T-helper 2 cell treated with Interferon-gamma antibody and Interleukin-4, amounts not matched to agents 100 ng/mL and 5 ng/mL, for 36 hours (primary cell): ENCODE measurements around the gene TFDP2. TPM values are rescaled to one million over a fixed set of nuclear protein-coding genes. Genes with fewer than 3 reads are reported as not detected.
"Not testable (repeated sequence)": the region's sequence is repeated elsewhere in the genome, so short reads cannot be mapped to it uniquely, and the experiment has no call there.

Source experiments
- intact Hi-C: fragments of 100-400 bp; cut with micrococcal nuclease; formaldehyde crosslinking; loops from one replicate; pipeline ENCODE4 v1.15.1; 2023
- total RNA-seq: library from RNA; stranded (reverse); gene quantifications from 2 replicates; pipeline ENCODE4 v1.2.3, GENCODE V29; 2022

Gene TFDP2
- total RNA-seq, 1 donor from 2014 or later: 25.2 TPM

DNA sequence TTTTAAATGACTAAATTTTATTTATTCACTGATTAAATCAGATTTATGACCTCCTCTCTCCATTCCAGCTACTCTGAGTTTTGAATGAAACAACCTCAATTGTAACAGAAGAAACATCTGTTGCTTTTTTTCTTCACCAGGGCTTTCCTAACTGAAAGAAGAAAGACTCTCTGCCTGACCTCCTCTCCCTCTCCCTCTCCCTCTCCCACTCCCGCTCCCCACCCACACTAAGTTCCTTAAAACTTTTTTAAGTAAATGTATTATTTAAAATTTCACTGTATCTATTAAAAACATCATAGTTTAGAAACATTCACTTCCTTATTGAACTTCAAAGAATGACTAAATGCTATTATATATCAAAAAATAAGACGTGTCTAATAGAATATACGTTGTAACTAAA lies 122.0 kb downstream of the TFDP2 start:
- intact Hi-C loops: loop anchor here (5.0 to 10.0 kb wide), 5 partner anchors 35 to 420 kb away; partner anchors contain the start of genes ATP1B3, GK5, TFDP2 and XRN1

DNA sequence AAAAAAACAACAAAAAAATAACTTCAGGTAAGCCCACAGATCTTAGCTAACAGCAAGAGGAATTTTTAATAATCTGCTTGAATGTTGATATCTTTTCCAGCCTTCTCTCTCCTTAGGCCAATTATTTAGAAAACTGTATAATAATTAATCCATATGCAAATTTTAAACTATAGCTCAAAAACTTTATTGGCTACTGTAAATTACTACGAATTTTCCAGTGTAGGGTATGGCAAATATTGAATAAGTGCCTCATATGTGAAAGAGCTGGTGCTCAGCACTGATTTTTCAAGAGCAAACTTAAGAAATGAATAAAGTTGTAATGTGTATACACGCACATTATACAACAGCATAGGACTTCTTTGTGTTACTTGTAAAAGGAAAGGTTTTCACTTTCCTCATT lies 123.0 kb downstream of the TFDP2 start:
- intact Hi-C loops: loop anchor here (5.0 to 10.0 kb wide), 5 partner anchors 34 to 421 kb away; partner anchors contain the start of genes ATP1B3, GK5, TFDP2 and XRN1

DNA sequence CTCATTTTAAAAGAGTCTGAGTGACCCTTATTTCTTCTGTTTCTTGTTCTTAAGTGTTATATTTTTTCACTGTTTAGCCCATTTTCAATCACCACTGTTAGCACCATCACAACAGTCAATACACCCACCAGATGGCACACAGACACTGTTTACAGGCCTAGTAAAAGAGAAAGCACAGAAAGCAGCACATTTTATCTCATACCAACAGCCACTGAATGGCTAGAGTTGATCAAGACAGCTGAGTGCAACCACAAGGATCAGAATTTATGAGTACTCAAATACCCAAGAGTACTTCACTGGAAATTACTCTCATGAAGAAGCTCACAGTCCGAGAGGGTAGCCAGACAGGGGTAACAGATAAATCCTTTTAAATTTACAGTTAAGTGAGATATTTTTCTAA lies 127.0 kb downstream of the TFDP2 start:
- intact Hi-C loops: loop anchor here (1.0 to 10.0 kb wide), 2 partner anchors 148 to 258 kb away; partner anchors contain the start of gene ATP1B3

DNA sequence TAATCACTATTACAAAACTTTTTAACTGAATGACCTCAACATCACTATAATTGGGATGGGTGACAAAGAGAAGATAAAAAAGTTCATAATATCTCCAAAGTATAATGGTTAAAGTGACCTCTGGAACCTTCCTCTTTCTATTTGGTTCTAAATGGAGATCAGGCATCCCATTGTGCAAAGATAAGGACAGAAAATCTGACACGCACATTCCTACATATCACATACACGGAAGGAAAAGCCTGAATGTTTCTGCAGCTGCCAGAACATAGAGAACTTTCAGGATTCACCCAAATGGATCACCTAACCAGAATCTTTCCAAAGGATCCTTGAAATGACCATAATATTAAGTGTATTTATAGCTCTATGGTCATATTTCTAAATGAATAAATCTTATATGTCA lies 128.2 kb downstream of the TFDP2 start:
- intact Hi-C loops: loop anchor here (10.0 kb wide), 1 partner anchor 146 kb away; the partner anchor contains the start of gene ATP1B3

DNA sequence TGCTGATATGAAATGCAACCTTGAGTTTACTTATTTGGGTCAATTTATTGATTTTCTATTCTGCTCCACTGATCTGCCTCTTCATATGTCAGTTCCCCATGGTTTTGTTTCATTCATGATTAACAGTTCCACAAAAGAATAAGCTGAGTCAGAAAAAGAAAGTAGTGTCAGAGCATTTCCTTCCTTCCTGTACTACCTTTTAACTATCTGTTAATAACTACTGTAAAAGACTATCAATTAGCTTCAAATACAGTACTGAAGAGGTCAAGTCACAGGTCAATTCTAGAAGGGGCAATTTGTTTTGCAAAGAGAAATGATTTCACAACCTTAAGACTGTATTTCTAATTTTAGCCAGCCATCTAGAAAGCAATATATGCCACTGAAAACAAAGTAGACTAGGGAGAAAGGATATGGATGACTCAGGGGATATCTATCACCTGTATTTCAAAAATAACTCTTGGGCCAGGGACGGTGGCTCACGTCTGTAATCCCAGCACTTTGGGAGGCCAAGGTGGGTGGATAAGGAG lies 129.5 kb downstream of the TFDP2 start:
- intact Hi-C loops: loop anchor here (10.0 kb wide), 1 partner anchor 145 kb away; the partner anchor contains the start of gene ATP1B3

DNA sequence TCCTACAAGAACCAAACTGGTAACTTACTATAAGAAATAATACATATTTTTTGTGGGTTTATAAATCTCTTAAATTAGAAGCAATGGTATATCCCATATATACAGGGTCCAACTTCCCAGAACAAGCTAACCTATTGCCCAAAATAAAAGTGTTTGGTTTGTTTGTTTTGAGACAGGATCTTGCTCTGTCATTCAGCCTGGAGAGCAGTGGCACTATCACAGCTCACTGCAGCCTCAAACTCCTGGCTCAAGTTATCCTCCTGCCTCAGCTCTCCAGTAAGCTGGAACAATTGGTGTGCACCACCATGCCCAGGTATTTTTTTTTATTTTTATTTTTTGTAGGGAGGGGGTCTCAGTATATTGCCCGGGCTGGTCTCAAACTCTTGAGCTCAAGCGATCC lies 135.4 kb downstream of the TFDP2 start:
- intact Hi-C loops: no loop called here

DNA sequence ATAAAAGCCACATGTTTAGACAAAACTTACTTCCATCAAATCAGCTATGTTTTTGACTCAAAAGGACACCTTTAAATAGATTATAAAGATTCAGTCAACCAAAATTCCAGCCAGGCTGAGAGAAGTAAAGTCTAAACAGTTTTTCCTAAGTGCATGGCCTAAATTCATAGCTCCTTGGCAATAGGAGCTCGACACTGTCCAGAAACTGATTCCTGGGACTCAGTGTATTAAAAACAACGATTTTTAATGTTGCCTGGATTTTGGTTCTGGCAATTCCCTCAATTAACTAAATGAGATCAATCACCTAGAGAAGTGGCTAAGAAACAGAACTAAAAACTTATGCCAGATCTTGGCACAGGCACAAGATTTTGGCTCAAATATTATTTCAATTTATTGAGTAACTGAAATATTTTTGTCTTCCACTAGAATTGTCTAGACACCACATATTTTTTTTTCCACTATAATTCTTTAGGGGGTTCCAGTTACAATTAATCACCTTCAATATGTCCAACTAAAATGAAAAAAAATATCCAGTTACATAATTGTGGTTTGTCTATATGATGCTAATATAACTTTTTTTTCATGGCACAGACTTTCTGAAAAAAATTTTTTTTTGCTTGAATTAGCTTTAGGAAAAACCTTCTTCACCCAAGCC lies 135.9 kb downstream of the TFDP2 start:
- intact Hi-C loops: no loop called here

DNA sequence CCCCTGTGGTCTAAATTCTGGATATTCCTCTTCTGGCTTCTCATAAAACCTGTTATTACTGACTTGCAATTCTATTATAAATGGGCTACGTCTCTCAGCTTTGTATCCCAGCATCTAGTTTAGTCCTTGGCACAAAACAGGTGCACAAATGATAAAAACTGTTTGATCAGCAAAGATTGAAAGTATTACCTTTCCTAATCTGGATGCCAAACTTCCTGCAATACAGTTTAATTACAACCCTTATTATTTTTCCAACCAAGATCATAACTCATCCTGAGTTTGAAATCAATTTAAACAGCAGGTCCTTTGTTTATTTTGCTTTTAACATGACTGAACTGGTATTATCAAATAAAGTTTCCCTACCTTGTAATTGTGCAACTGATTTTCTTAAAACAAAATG lies 140.3 kb downstream of the TFDP2 start:
- intact Hi-C loops: no loop called here

DNA sequence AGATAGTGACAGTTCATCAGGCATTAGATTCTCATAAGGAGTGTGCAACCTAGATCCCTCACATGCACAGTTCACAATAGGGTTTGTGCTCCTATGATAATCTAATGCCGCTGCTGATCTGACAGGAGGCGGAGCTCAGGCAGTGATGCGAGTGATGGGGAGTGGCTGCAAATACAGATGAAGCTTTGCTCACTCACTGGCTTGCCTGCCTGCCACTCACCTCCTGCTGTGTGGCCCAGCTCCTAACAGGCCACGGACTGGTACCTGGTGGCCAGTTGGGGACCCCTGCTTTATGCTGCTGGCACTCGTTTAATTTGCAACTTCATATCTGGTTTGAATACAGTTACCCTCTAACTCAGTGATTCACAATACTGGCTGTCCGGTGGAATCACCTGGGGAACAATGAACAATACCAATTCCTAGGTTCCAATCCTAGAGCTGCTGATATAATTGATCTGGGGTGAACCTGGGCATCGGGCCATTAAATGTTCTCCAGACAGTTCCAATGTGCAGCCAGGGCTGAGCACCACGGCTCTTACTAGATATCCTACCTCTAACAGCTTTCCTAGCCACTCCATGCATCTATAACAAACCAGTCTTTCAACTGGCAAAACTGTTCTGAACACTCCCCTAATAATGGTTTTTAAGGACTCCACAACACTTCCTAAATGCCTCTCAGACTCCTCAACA lies 141.5 kb downstream of the TFDP2 start:
- intact Hi-C loops: no loop called here

DNA sequence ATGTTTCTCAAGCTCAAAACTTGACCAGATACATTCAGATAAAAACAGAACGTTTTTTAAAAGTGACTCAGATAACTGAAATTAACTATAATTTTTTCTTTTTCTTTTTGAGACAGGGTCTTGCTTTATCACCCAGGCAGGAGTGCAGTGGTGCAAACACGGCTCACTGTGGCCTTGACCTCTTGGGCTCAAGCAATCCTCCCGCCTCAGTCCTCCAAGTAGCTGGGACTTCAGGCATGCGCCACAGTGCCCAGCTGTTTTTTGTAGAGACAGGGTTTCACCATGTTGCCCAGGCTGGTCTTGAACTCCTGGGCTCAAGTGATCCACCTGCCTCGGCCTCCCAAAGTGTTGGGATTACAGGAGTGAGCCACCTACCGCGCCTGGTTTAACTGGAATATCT lies 144.4 kb downstream of the TFDP2 start:
- intact Hi-C loops: not testable (repeated sequence)

DNA sequence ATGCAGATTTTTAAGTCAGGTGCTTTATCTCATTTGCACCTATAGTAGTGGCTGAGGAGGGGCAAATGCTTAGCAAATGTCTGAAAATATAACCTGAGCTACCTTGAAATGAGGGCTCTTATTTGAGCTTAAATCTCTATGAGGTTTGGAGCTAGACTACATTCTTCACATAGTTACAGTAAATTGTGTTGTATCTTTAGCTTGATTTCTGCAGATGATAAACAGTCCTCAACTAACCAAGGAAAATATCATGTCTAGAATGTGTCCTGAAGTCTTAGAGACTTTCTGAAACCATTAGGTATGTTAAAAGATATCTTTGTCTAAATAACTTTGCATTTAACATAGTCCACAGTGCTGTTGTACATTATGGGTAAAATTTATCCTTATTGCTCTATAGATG lies 145.3 kb downstream of the TFDP2 start:
- intact Hi-C loops: no loop called here

DNA sequence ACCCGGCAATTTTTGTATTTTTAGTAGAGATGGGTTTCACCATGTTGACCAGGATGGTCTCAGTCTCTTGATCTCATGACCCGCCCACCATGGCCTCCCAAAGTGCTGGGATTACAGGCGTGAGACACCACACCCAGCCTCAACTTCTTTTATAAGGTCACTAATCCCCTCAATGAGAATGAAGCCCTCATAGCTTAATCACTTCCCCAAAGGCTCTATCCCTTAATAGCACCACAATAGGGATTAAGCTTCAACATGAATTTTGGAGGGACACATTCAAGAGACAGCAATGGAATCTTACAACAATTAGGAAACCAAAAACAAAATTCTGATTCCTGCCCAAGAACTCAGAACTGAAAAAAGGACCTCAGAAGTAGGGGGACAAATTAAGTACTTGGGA lies 146.1 kb downstream of the TFDP2 start:
- intact Hi-C loops: no loop called here

DNA sequence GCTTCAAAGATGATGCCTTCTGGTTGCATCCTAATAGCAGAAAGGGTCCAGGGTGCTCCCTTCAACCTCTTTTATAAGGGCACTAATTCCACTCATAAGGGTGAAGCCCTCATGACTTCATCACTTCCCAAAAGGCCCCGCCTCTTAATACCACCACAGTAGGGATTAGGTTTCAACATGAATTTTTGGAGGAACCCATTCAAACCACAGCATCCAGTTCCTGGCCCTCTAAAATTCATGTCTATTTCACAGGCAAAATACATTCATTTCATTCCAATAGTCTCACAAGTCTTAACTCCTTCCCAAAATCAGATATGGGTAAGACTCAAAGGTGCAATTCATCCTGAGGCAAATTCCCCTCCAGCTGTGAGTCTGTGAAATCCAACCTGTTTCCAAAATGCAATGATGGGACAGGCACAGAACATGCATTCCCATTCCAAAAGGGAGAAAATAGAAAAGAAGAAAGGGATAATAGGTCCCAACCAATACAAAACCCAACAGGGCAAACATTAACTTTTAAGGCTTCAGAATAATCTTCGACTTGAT lies 148.9 kb downstream of the TFDP2 start:
- intact Hi-C loops: no loop called here

DNA sequence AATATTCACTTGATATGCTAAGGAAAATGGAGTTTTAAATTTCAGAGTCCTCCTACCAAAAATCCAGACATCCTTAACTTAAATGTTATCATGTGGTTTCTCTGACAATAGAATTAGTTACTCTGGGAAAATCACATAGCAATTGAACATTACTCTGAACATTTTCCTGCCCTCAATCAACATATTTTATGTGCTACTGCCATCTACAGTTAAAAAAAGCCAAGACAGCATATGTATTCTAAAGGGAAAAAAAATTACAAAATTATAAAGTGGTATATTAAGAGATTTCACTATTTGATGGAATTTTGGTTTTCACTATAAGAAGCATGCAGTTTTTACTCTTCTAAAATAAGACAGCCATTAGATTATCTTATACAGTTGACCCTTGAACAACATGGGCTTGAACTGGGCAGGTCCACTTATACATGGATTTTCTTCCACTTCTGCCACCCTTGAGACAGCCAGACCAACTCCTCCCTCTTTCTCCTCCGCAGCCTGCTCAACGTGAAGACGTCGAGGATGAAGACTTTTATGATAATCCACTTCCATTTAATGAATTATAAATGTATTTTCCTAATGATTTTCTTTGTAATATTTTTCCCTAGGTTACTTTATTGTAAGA lies 150.6 kb downstream of the TFDP2 start:
- intact Hi-C loops: loop anchor here (1.0 to 10.0 kb wide), 3 partner anchors 36 to 424 kb away; partner anchors contain the start of gene RNF7

DNA sequence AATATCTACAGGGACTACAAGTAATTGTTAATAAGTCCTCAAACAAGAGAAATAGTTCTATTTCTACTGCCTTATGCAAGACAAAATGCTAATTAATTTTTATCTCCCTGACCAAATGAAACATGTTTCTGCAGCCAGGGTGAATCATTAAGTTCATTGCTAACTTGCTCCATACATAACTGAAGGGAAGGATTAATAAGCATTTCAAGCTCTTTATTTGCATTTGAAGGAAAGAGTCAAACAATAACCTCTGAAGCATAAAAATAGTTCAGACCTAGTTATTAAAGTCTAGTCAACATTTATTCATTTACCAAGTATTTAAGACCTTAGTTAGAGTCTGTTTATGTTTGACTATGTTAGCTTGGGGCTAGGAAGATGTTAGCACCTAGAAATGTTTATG lies 152.9 kb downstream of the TFDP2 start:
- intact Hi-C loops: loop anchor here (10.0 kb wide), 1 partner anchor 422 kb away; no protein-coding TSS in a partner anchor

DNA sequence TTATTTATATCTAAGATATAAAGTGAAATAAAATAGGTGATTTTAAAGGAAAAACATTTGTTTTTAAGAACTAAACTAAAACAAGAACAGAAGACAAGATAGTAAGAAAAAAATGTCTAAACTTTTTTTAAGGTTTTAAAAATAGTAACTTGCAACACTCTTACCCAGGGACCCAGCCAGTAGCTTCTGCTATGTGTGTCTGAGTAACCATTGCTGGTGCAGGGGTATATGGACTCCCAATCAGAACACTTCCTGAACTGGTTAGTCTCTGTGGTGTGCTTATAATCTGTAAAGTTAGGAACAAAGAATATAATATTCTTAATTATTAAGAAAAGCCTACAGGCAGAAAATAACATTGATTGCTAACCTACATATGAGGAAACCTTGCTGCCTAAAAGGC lies 154.5 kb downstream of the TFDP2 start:
- intact Hi-C loops: loop anchor here (5.0 to 10.0 kb wide), 2 partner anchors 32 to 420 kb away; no protein-coding TSS in a partner anchor

DNA sequence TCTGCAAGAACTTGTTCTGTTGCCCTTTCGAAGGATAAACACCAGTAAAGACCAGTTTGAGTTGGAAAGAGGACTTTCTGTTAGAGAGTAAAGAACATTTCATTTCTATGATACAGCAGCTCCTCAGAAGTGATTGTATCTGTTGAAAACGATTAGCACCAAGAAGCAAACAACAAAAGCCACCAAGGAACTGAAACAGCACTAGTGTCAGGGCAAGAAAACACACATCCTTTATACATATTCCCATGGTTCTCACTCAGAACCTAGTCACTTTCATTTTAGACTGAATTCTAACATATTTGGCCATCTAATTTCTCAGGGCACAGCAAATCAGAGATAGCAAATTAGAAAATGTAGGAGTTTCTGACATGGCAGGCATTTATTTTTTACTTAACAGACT lies 156.8 kb downstream of the TFDP2 start:
- intact Hi-C loops: loop anchor here (5.0 to 10.0 kb wide), 2 partner anchors 35 to 418 kb away; no protein-coding TSS in a partner anchor

DNA sequence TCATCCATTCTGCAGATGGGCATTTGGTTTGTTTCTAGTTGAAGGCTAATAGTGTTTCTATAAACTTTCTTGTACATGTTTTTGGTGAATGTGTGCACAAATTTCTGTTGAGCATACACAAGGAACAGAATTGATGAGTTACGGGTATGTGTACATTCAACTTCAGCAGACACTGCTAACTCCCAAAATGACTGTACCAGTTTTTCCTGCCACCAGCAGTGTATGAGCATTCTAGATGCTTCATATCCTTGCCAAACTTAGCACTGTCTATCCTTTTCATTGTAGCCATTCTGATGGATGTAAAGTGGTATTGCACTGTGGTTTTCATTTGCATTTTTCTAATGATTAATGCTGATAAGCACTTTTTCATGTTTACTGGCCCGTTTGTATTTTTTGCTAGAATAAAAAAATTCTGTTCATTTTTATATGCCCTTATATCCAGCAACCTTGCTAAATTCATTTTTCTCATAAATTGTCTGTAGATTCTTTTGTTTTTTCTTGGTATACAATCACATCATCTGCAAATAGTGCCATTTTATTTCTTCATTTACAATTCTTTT lies 162.7 kb downstream of the TFDP2 start:
- intact Hi-C loops: no loop called here

DNA sequence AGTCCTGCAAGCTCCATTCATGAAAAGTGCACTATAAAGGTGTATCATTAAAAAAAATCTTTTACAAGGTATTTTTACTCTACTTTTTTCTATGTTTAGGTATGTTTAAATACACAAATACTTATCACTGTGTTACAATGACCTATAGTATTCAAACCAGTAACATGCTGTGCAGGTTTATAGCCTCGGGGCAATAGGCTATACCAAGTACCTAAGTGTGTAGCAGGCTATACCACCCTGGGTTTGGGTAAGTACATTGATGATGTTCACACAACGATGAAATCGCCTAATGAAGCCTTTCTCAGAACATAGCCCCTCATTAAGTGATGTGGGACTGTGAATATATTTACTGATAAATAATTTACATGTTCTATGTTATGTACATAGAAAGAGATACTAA lies 168.3 kb downstream of the TFDP2 start:
- intact Hi-C loops: no loop called here

DNA sequence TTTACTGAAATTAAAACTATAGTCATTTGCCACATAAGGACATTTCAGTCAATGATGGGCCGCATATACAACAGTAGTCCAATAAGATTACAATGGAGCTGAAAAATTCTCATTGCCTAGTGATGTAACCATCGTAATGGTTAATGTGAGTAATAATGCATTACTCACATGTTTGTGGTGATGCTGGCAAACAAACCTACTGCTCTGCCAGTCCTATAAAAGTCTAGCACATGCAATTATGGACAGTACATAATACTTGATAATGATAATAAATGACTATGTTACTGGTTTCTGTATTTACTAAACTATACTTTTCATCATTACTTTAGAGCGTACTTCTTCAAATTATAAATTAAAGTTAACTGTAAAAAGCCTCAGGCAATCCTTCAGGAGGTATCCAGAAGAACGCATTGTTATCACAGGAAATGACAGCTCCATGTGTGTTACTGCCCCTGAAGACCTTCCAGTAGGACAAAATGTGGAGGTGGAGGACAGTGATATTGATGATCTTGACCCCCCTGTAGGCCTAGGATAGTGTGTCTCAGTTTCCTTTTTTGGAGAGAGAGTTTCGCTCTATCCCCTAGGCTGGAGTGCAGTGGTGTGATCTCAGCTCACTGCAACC lies 170.2 kb downstream of the TFDP2 start:
- intact Hi-C loops: no loop called here

DNA sequence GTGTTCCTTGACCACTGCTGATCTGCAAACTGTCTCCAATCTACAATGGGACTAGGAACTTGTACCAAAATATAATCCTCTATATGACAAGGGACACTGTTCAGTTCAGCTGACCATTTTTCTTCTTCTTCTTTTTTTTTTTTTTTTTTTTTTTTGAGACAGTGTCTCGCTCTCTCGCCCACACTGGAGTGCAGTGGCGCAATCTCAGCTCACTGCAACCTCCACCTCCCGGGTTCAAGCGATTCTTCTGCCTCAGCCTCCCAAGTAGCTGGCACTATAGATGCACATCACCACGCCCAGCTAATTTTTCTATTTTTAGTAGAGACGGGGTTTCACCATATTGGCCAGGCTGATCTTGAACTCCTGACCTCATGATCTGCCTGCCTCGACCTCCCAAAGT lies 174.6 kb downstream of the TFDP2 start:
- intact Hi-C loops: not testable (repeated sequence)
